Measurements from ENCODE around the gene SCLT1. TPM values are rescaled to one million over a fixed set of nuclear protein-coding genes. Genes with fewer than 3 reads are reported as not detected.

Gene SCLT1
- total and polyA plus RNA-seq, 8 donors: 3.4 to 7.3 (median 6.1) TPM

DNA sequence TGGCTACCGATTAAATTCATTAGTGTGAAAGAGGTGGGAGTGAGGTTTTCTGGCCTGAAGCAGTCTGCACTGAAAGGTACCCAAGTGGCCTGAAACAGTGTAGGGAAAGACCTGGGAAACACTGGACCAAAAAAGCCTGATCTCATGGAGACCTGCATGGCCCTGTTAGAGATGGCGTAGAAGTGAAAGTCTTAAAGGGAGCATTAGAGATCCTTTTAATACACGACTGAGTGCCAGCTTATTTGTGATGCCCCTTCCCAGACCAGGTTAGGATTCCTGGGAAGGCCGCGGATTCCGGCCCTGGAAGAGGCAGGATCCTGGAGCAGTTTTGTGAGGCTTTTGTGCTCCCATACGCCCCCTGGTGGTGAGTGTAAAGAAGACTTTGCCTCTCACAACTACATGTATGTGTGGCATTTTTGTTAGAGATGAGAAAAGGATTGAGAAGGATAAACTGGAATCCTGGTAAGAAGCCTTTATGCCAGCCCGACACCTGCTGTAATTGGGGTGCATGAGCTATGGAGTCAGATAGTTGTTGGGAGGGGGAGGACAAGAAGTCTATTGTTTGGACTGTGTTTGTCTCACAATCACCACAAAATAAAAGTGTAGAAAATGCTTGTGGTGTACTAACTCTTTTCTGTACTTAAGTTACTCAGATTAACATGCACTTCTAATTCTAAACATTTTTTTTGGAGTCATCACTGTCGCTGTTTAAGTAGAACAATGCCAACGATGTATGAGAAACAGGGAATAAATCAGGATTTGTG lies 229.8 kb downstream of the SCLT1 start:
- peaks cover 0 to 6% (median 5%) of the 10 kb centered on the region in 3 donors for H3K4me1 ChIP-seq
- intact Hi-C loops (cut with DNase I): loop anchor here in 2 of 3 donors (10.0 kb wide), 2 partner anchors 299 to 409 kb away; no protein-coding TSS in a partner anchor
- no peaks in the 10 kb centered on the region for H3K9me3 ChIP-seq
- DNase-seq (peak; percentile 64 to 88 (median 81)), FAIRE-seq (no peak), ATAC-seq (peak; percentile 65 to 87 (median 83))
- H3K4me3 ChIP-seq: no peak overlapping the region
- 34 to 36% methylated on average over 10 of the region's 10 CpGs for WGBS, 2 donors
- no peak overlapping the region for H3K27ac ChIP-seq
- no peaks in the 10 kb centered on the region for H3K27me3 ChIP-seq
- peaks cover 0 to 52% (median 30%) of the 10 kb centered on the region in 3 donors for H3K36me3 ChIP-seq
- TF ChIP-seq, protein P1, sequence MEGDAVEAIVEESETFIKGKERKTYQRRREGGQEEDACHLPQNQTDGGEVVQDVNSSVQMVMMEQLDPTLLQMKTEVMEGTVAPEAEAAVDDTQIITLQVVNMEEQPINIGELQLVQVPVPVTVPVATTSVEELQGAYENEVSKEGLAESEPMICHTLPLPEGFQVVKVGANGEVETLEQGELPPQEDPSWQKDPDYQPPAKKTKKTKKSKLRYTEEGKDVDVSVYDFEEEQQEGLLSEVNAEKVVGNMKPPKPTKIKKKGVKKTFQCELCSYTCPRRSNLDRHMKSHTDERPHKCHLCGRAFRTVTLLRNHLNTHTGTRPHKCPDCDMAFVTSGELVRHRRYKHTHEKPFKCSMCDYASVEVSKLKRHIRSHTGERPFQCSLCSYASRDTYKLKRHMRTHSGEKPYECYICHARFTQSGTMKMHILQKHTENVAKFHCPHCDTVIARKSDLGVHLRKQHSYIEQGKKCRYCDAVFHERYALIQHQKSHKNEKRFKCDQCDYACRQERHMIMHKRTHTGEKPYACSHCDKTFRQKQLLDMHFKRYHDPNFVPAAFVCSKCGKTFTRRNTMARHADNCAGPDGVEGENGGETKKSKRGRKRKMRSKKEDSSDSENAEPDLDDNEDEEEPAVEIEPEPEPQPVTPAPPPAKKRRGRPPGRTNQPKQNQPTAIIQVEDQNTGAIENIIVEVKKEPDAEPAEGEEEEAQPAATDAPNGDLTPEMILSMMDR (IDR thresholded peaks at IDR 0.05): peak; percentile 66 to 89 (median 84)

DNA sequence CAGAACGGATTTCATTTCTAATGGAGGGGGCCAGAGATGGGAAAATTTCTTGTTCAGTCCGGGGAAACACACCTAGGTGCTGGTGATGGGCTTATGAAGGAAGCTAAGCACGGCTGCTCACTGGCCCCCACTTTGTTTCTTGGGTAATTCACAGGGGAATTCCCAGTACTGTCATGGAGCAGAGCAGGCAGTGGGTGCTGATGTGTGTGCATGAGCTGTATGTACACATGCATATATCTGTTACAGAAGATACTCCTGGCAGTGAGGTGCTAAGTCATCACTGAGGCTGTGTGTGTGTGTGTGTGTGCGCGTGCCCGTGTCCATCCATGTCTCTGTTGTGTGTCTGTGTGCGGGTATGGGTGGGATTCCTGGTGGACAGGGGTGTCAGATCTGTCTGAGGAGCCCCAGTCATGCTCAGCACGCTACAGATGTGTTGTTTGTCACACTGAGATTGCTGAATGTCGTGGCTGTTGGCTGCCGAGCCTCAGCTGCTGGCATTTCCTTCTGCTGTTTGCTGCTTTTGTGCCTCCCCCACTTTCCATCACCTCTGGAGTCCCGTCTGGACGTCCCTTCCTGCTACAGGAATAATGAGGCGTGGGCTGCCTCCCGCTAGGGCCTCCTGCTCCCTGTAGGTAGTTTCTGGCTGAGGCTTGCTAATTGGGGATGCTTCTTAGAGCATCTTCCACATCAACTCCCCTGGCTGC lies 230.6 kb downstream of the SCLT1 start:
- Histone ChIP-seq H3K9me3 (no peaks in the 10 kb centered on the region), H3K4me3 (no peak overlapping the region), H3K27me3 (no peaks in the 10 kb centered on the region), H3K27ac (no peak overlapping the region), H3K36me3 (peaks cover 0 to 52% (median 34%) of the 10 kb centered on the region in 3 donors), H3K4me1 (peaks cover 0 to 6% (median 5%) of the 10 kb centered on the region in 3 donors)
- FAIRE-seq (no peak), ATAC-seq (peak in 3 of 4 donors; percentile 4 to 10 (median 9)), DNase-seq (no peak)
- WGBS, 2 donors: 78 to 79% methylated on average over 14 of the region's 14 CpGs
- TF ChIP-seq, protein P1 (IDR thresholded peaks at IDR 0.05): no peak
- intact Hi-C loops (cut with DNase I): loop anchor here in 2 of 3 donors (10.0 kb wide), 2 partner anchors 298 to 408 kb away; no protein-coding TSS in a partner anchor

DNA sequence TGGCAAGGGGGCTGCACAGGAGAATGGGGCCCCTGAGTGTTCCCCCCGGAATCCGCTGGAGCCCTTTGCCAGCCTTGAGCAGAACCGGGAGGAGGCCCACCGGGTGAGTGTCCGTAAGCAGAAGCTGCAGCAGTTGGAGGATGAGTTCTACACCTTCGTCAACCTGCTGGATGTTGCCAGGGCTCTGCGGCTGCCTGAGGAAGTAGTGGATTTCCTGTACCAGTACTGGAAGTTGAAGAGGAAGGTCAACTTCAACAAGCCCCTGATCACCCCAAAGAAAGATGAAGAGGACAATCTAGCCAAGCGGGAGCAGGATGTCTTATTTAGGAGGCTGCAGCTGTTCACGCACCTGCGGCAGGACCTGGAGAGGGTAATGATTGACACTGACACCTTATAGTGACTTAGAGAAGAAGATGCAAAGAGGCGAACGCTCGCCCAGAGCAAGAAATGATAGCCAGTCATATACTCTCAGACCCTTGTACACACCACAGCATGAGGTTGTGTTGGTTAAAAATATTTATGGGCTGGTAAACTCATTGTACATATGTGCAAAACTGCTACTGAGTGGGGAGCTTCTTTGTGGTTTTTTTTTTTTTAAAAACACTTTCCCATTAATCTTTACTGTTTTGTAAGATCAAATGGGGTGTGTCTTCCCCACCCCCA lies 231.4 kb downstream of the SCLT1 start:
- intact Hi-C loops (cut with DNase I): loop anchor here in 2 of 3 donors (10.0 kb wide), 2 partner anchors 297 to 407 kb away; no protein-coding TSS in a partner anchor
- Histone ChIP-seq H3K9me3 (no peaks in the 10 kb centered on the region), H3K4me3 (no peak overlapping the region), H3K4me1 (peaks cover 0 to 6% (median 5%) of the 10 kb centered on the region in 3 donors), H3K27ac (no peak overlapping the region), H3K27me3 (no peaks in the 10 kb centered on the region), H3K36me3 (peaks cover 4 to 56% (median 41%) of the 10 kb centered on the region in 3 donors)
- ATAC-seq (no peak), FAIRE-seq (no peak), DNase-seq (no peak)
- TF ChIP-seq, protein P1 (IDR thresholded peaks at IDR 0.05): no peak
- 89 to 90% methylated on average over 13 of the region's 13 CpGs for WGBS, 2 donors

DNA sequence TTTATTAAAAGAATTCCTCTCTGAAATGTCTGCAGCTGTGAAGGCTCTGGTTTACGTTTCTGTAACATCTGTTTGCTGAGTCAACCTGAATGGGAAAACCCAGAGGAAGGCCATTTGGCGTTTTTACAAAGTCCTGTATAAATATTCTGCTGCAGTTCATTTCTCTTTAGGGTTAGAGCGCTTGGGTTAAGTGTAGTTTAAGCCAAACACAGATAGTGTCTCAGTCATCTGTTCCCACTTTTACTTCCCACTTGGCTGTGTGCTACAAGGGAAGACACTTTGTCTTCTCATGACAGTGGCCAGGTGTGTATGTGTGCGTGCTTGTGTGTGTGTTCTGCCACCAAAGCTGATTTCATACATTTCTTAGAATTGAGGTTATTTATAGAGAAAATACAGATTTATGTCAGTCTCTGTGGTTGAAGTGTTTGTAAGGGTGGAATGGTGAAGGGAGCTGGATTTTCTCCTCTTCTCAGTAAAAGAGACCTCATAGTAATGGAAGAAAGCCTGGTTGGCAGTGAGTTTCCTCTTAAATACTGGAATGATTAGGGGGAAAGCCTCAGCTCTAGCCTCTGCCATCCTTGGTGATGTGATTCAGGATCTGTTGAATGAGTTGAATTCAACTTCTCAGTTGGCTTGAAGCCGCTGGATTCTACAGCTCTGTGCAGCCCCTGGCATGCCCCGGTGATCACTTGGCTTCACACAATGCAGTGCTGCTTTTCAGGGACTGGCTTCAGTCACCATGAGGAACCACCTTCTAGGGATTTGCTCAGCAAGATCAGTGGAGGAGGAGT lies 233.3 kb downstream of the SCLT1 start:
- Histone ChIP-seq H3K27me3 (no peaks in the 10 kb centered on the region), H3K36me3 (peaks cover 4 to 75% (median 50%) of the 10 kb centered on the region in 3 donors), H3K27ac (peak overlapping the region in 1 of 4 donors; percentile 30), H3K4me3 (no peak overlapping the region), H3K4me1 (peaks cover 0 to 6% (median 5%) of the 10 kb centered on the region in 3 donors), H3K9me3 (no peaks in the 10 kb centered on the region)
- TF ChIP-seq, protein P1 (IDR thresholded peaks at IDR 0.05): no peak
- DNase-seq: no peak
- FAIRE-seq: no peak
- peak in 3 of 4 donors; percentile 37 to 58 (median 53) for ATAC-seq
- WGBS, 2 donors: 42 to 45% methylated on average over 6 of the region's 6 CpGs
- intact Hi-C loops (cut with DNase I): loop anchor here in 2 of 3 donors (10.0 kb wide), 2 partner anchors 295 to 405 kb away; no protein-coding TSS in a partner anchor

Measured in pancreas (tissue), 10 donors.